Gastrocnemius medialis (tissue), 4 donors: Measurements from ENCODE around the gene GLDC.

Experiments used
- CTCF ChIP-seq, 5 experiments: fragments of 450-650 bp in 3 of 5; fragments of 200-600 bp in 2 of 5; sonication (generic) in 2 of 5; IDR thresholded peaks in 4 of 5; conservative IDR thresholded peaks in 1 of 5; 1 replicate in 4 of 5; 2 replicates in 1 of 5; pipeline ENCODE4 v1.5.1; 2016 to 2019; ENCODE audit warnings: antibody characterized with exemption in 5 of 5, mild to moderate bottlenecking in 3 of 5, moderate library complexity in 3 of 5
- POLR2A ChIP-seq, 2 donors: fragments of 450-650 bp; IDR thresholded peaks; one replicate each; pipeline ENCODE4 v1.6.1; 2017; ENCODE audit warnings: antibody characterized with exemption in 2 of 2, mild to moderate bottlenecking in 2 of 2, moderate library complexity in 2 of 2

DNA sequence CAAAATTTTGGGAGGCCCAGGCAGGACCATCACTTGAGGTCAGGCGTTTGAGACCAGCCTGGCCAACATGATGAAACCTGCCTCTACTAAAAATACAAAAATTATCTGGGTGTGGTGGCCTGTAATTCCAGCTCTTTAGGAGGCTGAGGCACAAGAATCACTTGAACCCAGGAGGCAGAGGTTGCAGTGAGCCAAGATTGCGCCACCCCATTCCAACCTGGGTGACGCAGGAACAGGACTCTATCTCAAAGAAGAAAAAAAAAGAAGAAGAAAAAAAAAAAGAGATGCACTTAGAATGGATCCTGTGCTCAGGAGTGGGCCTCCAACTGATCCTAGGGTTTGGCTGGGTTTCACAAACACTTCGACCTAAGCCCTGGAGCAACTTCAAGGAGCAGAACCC, 45.1 kb downstream of the GLDC start:
- TF ChIP-seq CTCF (IDR thresholded peaks at IDR 0.05 in 4 of 5, conservative IDR thresholded peaks at IDR 0.05 in 1 of 5) (no peak), POLR2A (IDR thresholded peaks at IDR 0.05) (no peak)
